GM20000 (cell line): ENCODE results near the gene CENPP.

Experiments used
- DNase-seq: peaks from one replicate; pipeline ENCODE4 v3.0.0; 2012; ENCODE audit warnings: low spot score
- TF ChIP-seq, protein P1 (sequence below): IDR thresholded peaks from 2 replicates; pipeline ENCODE4 v1.5.1; 2012; ENCODE audit warnings: mild to moderate bottlenecking, control low read depth; ENCODE audit errors: extremely low read depth, missing control alignments

Gene CENPP

GRCh38 chr9:92612292-92612691 is 286.5 kb downstream of the CENPP start:
- TF ChIP-seq, protein P1, sequence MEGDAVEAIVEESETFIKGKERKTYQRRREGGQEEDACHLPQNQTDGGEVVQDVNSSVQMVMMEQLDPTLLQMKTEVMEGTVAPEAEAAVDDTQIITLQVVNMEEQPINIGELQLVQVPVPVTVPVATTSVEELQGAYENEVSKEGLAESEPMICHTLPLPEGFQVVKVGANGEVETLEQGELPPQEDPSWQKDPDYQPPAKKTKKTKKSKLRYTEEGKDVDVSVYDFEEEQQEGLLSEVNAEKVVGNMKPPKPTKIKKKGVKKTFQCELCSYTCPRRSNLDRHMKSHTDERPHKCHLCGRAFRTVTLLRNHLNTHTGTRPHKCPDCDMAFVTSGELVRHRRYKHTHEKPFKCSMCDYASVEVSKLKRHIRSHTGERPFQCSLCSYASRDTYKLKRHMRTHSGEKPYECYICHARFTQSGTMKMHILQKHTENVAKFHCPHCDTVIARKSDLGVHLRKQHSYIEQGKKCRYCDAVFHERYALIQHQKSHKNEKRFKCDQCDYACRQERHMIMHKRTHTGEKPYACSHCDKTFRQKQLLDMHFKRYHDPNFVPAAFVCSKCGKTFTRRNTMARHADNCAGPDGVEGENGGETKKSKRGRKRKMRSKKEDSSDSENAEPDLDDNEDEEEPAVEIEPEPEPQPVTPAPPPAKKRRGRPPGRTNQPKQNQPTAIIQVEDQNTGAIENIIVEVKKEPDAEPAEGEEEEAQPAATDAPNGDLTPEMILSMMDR: no peak
- no peak for DNase-seq

DNA sequence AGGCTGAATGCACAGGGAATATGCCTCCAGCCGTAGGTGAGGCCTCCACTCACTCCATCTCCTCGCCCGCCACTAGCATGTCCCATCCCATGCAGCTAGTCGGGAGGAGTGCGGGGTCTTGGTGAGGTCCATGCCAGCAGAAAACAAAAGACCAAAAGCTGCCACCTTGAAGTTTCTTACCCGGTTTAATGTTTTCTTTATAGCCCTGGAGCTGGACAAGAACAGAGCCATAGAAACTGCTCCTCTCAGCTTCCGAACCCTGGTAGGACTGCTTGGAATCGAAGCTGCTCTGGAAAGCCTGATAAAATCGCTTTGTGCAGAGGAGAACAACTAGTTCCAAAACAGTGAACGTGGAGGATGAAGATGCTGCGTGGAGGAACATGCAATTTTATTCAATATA is 287.1 kb downstream of the CENPP start:
- no peak for DNase-seq
- TF ChIP-seq, protein P1: no peak

GRCh38 chr9:92613268-92614122 is 287.7 kb downstream of the CENPP start:
- TF ChIP-seq, protein P1: no peak

DNA sequence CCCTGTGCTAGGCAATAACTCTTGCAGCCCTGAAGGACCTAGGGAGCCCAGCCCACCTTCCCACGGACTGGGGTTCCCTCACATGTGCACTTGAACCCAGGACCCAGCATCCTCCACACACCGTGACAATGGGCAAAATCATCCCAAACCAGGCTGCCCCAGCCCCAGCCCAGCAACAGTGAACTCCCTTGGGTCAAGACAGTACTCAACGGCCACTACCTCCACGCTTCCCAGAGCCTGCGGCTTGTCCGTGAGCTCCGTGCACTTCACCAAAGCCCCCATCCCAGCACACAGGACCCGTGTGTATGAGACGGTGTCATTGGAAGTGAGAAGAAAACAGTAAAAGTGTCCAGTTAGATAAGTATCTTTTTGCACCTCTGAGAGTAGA is 288.4 kb downstream of the CENPP start:
- TF ChIP-seq, protein P1: no peak
- DNase-seq: no peak

More at GRCh38 chr9:92613268-92614122, 287.7 kb downstream of the CENPP start:
- no peak for DNase-seq

DNA sequence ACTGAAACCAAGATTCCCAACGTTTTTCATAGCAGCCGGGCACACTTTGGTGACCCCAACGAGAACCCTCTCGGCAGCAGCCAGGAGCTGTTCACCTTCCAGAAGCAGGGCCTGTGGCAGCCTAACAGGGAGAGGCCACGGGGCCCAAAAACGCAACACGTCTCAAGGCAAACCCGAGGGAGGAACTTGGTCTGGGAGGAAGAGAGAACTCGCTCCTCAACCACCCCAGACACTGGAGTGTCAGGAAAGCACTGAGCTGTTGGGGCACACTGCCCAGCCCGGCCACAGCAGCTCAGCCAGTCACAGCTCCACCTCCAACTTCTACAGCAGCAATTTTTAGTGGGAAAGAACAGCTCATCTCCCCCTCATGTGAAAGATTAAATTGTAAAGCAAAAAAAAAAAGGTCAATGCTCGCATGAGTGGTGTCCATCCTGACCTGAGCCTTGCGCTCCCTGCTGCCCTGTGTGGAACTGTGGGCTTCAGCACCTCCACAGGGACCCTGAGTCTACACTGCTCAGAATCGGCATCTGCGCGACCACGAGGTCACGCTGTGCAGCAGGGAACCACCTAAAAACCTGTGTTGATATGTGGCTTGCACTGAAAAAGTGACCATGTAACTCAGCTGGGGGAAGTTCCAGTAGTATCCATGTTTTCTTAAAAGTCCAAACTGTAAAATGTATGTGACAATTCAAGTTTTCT is 289.2 kb downstream of the CENPP start:
- no peak for DNase-seq
- TF ChIP-seq, protein P1: no peak

DNA sequence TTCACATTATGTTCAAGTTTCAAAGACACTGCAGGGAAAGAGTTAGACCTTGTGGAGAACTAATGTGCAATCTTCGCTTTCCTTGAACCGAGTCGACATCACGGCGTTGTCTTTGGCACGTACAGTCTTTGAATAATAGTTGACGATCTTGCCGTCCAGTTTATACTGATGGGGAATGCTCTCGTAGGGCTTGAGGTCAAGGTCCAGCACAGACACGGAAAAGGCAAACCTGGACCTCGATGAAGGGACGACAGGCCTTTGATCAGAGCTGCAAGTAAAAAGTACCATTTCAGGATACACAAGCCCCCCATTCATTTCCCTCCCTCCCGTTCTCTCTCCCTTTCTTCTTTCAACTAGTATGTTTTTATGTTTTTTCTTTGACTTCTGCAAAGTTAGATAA is 290.0 kb downstream of the CENPP start:
- TF ChIP-seq, protein P1: no peak
- DNase-seq: no peak

GRCh38 chr9:92616199-92616641 is 290.5 kb downstream of the CENPP start:
- no peak for DNase-seq
- TF ChIP-seq, protein P1: no peak
